Activated effector memory CD4-positive, alpha-beta T cell treated with Interleukin-2 at 50 U/mL for 16 hours (primary cell): ENCODE data around the gene CHD2.

Source experiments
- DNase-seq: peaks from one replicate; pipeline ENCODE4 v3.0.0-alpha.2; 2020

The CHD2 gene

DNA sequence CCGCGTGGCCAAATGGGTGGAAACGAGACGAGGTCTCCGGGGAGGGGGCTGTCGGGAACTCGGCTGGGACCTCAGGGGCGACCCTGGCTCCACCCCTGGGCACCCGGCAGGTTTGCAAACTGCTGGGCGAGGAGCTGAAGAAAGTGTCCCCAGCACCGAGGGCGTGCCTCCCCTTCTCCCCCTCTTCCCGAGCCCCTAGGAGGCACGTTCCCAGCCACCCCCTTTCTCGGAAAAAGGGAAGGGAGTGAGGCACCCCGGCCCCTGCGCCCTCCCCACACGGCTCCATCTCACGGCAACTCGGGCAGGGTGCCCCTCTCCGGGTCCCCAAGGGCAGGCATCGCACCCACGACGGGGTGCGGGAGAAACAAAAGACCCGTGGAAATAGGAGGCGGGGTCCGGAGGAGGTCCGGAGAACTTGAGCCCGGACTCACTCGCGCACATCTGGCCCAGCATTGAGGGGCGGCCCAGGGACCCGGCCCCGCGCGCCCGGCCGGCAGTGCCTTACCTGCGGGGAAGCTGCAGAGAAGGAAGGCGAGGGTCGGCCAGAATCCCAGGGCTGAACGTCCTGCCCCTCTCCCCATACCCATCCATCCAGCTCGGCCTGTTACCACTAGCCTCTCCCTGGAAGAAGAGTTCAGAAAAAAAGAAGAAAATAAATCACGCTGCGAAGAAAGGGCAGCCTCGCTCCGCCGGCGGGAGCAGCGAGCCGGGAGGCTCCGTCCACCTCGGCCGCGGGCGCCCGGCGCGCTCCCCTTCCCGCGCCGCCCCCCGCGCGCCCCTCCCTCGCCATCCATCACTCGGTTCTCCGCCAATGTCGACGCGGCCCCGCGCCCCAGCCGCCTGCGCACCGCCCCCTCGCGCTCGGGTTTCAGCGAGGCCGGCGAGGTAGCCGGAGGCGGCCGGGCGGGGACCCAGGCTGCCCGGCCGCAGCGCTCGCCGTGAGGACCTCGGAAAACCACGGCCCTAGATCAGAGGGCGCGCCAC is 172.6 kb downstream of the CHD2 start:
- no peak for DNase-seq

DNA sequence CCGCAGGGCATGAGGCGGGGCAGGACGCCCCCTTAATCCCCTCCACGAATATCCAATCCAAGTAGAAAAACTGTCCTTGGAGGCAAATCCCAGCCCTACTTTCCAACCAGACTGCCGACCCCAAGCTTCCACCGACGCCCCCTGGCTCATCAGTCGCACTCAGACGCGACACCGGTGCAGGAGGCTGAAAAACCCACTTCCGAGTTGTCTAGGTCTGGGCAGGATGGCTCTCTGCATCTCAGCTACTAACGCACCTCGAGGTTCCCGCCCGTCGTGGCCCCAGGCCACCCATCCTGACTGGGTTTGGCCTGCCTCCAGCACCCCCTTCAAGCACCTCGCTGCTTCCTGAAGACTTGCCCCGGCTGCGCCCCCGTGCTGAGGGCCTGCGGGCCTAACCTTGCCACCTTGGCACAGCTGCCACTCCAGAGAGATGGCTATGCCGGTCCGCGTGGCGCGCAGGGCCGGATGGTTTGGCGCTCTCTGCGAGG is 173.4 kb downstream of the CHD2 start:
- no peak for DNase-seq

DNA sequence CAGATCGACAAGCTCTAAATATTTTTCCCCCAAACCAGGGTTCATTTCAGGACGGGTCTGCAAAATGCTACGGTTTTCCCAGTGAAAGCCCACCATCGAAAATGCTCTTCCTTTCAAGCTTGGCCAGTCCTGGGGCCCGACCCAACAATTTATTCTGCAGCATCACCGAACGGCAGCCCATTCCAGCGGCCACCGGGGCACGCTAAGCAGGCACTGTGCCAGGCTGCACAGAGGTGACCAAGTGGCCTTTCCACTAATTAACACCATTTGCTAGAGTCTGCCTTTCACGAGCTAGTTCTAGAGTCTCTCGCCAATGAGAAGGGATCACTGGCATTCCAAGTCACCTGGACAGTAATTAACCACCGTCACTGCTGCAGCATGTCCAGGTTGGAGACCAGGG is 174.5 kb downstream of the CHD2 start:
- DNase-seq, result no peak

DNA sequence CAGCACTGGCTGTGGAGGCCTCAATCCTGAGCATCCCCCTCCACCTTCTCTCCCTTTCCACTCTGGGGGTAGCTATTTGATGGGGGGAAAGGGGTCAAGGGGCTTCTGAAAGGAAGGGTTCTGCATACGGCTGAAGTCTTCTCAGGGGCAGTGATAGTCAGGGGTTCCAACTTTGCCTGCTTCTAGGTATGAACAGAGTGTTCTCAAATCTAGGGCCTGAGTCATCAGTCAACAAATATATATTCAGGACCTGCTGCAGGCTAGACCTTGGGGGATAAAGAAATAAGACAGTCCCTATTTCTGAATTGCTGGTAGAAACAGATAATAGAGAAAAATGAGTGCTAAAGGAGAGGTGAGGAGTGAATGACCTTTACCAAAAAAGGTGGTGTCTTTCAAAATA is 176.1 kb downstream of the CHD2 start:
- no peak for DNase-seq

DNA sequence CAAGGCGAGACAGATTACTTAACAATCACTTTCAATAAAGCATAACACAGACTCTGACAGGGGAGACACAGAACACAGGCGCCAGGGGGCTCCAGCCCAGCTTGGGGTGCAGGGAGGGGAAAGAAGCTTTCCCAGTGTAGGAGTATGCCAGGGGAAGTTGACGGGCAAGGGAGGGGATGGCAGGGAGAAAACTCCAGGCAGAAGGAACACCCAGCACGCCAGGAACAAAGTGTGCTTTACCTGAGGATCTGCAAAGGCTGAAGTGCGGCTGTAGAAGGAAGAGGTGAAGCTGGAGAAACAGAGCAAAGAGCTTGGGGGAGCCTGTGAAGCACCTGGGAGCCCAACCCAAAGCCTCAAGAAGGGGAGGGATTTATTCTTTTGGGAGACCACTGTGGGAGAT is 176.8 kb downstream of the CHD2 start:
- DNase-seq, result no peak
